Activated CD4-positive, alpha-beta memory T cell treated with anti-CD3 and anti-CD28 coated beads for 36 hours (primary cell): ENCODE measurements around the gene IKBKE. TPM values are rescaled to one million over a fixed set of nuclear protein-coding genes. Genes with fewer than 3 reads are reported as not detected.

ENCODE experiments used
- CTCF ChIA-PET: fragments of 350-600 bp; sonication (Branson Sonifier 250); formaldehyde crosslinking; loops from one replicate; lab custom pipeline; 2021; ENCODE audit warnings: antibody characterized with exemption, inconsistent platforms; lab: Charles Lee
- POLR2A ChIA-PET: fragments of 350-600 bp; sonication (Branson Sonifier 250); formaldehyde crosslinking; loops from one replicate; lab custom pipeline; 2021; ENCODE audit warnings: antibody characterized with exemption; lab: Charles Lee
- DNase-seq: peaks from one replicate; pipeline ENCODE4 v3.0.0-alpha.2; 2020
- H3K27ac Mint-ChIP-seq: one replicate; pipeline ENCODE4 v1.8.0; 2021; ENCODE audit warnings: mixed read lengths
- H3K27me3 Mint-ChIP-seq: one replicate; pipeline ENCODE4 v1.8.0; 2021; ENCODE audit warnings: mixed read lengths
- H3K36me3 Mint-ChIP-seq: one replicate; pipeline ENCODE4 v1.8.0; 2021; ENCODE audit warnings: mixed read lengths
- H3K4me1 Mint-ChIP-seq: one replicate; pipeline ENCODE4 v1.8.0; 2021; ENCODE audit warnings: low read depth, mixed read lengths
- H3K4me3 Mint-ChIP-seq: one replicate; pipeline ENCODE4 v1.8.0; 2021; ENCODE audit warnings: mild to moderate bottlenecking, mixed read lengths
- H3K9me3 Mint-ChIP-seq: one replicate; pipeline ENCODE4 v1.8.0; 2021; ENCODE audit warnings: mixed read lengths
- intact Hi-C: fragments of 100-400 bp; cut with micrococcal nuclease; formaldehyde crosslinking; loops from one replicate; pipeline ENCODE4 v1.15.1; 2023
- total RNA-seq, 2 experiments: library from RNA; stranded (reverse); gene quantifications; one replicate each; pipeline ENCODE4 v1.2.3, GENCODE V29; 2021

Gene IKBKE
- total RNA-seq, 2 experiments from 2014 or later: 18.4 to 19.4 TPM

GRCh38 chr1:206456577-206457370 is 13.5 kb upstream of the IKBKE start:
- no peaks in the 10 kb centered on the region for H3K27me3 Mint-ChIP-seq
- peaks cover 2% of the 10 kb centered on the region for H3K36me3 Mint-ChIP-seq
- peaks cover 10% of the 10 kb centered on the region for H3K4me1 Mint-ChIP-seq
- POLR2A ChIA-PET: interaction anchor here (1.4 kb wide), 1 partner anchor 13 kb away, joined by 4 read pairs; the partner anchor contains the start of gene IKBKE
- intact Hi-C loops: no loop called here
- no peak overlapping the region for H3K27ac Mint-ChIP-seq
- H3K4me3 Mint-ChIP-seq: no peak overlapping the region
- no peaks in the 10 kb centered on the region for H3K9me3 Mint-ChIP-seq
- DNase-seq: no peak
- CTCF ChIA-PET: interaction anchor here (0.6 to 6.8 kb wide), 4 partner anchors 10 to 207 kb away, joined by 4 to 70 read pairs (median 5); partner anchors contain the start of gene IKBKE

GRCh38 chr1:206457408-206458120 is 12.7 kb upstream of the IKBKE start:
- Mint-ChIP-seq H3K4me1 (peaks cover 12% of the 10 kb centered on the region), H3K4me3 (no peak overlapping the region), H3K27me3 (no peaks in the 10 kb centered on the region), H3K27ac (no peak overlapping the region), H3K9me3 (no peaks in the 10 kb centered on the region), H3K36me3 (peaks cover 2% of the 10 kb centered on the region)
- CTCF ChIA-PET: interaction anchor here (0.6 to 6.8 kb wide), 5 partner anchors 9 to 206 kb away, joined by 4 to 70 read pairs (median 6); partner anchors contain the start of gene IKBKE
- intact Hi-C loops: no loop called here
- DNase-seq: peak; percentile 61
- POLR2A ChIA-PET: interaction anchor here (1.4 kb wide), 1 partner anchor 12 kb away, joined by 4 read pairs; the partner anchor contains the start of gene IKBKE

GRCh38 chr1:206459703-206460102 is 10.6 kb upstream of the IKBKE start:
- Mint-ChIP-seq H3K36me3 (peaks cover under 1% of the 10 kb centered on the region), H3K9me3 (no peaks in the 10 kb centered on the region), H3K27ac (no peak overlapping the region), H3K4me3 (no peak overlapping the region), H3K4me1 (peaks cover 34% of the 10 kb centered on the region), H3K27me3 (no peaks in the 10 kb centered on the region)
- no peak for DNase-seq
- intact Hi-C loops: no loop called here
- CTCF ChIA-PET: interaction anchor here (1.2 to 6.8 kb wide), 4 partner anchors 12 to 30 kb away, joined by 5 to 70 read pairs (median 10); partner anchors contain the start of gene IKBKE
- POLR2A ChIA-PET: no interaction called here

- H3K4me1 Mint-ChIP-seq: peaks cover 46% of the 10 kb centered on the region
- no peaks in the 10 kb centered on the region for H3K9me3 Mint-ChIP-seq
- H3K4me3 Mint-ChIP-seq: no peak overlapping the region
- H3K36me3 Mint-ChIP-seq: no peaks in the 10 kb centered on the region
- intact Hi-C loops: no loop called here
- H3K27me3 Mint-ChIP-seq: no peaks in the 10 kb centered on the region
- CTCF ChIA-PET: interaction anchor here (1.4 to 6.8 kb wide), 8 partner anchors 11 to 203 kb away, joined by 4 to 77 read pairs (median 12); partner anchors contain the start of genes EIF2D and IKBKE
- no peak overlapping the region for H3K27ac Mint-ChIP-seq
- DNase-seq: no peak
- POLR2A ChIA-PET: interaction anchor here (1.0 to 1.4 kb wide), 2 partner anchors 10 to 46 kb away, joined by 3 to 6 read pairs; partner anchors contain the start of genes IKBKE and RASSF5
Measured at GRCh38 chr1:206460836-206461426, 9.3 kb upstream of the IKBKE start.

- DNase-seq: peak; percentile 81
- no peaks in the 10 kb centered on the region for H3K9me3 Mint-ChIP-seq
- no peaks in the 10 kb centered on the region for H3K36me3 Mint-ChIP-seq
- H3K27ac Mint-ChIP-seq: no peak overlapping the region
- H3K4me3 Mint-ChIP-seq: no peak overlapping the region
- H3K27me3 Mint-ChIP-seq: no peaks in the 10 kb centered on the region
- intact Hi-C loops: loop anchor here (1.0 to 2.0 kb wide), 3 partner anchors 9 to 121 kb away; no protein-coding TSS in a partner anchor
- ChIA-PET POLR2A (interaction anchor here (1.0 to 1.4 kb wide), 2 partner anchors 9 to 45 kb away, joined by 3 to 6 read pairs; partner anchors contain the start of genes IKBKE and RASSF5), CTCF (interaction anchor here (0.7 to 6.8 kb wide), 23 partner anchors 10 to 244 kb away, joined by 3 to 77 read pairs (median 4); partner anchors contain the start of genes EIF2D, IKBKE and RASSF5)
- peaks cover 52% of the 10 kb centered on the region for H3K4me1 Mint-ChIP-seq
Measured at GRCh38 chr1:206461602-206462455, 8.4 kb upstream of the IKBKE start.

GRCh38 chr1:206463137-206463536 is 7.1 kb upstream of the IKBKE start:
- CTCF ChIA-PET: interaction anchor here (0.5 to 6.8 kb wide), 7 partner anchors 9 to 491 kb away, joined by 3 to 77 read pairs (median 10); partner anchors contain the start of gene IKBKE
- no peak overlapping the region for H3K4me3 Mint-ChIP-seq
- H3K9me3 Mint-ChIP-seq: no peaks in the 10 kb centered on the region
- no peaks in the 10 kb centered on the region for H3K36me3 Mint-ChIP-seq
- DNase-seq: peak; percentile 56
- H3K27ac Mint-ChIP-seq: peak overlapping the region; percentile 73
- intact Hi-C loops: loop anchor here (2.0 kb wide), 2 partner anchors 16 to 120 kb away; no protein-coding TSS in a partner anchor
- no peaks in the 10 kb centered on the region for H3K27me3 Mint-ChIP-seq
- H3K4me1 Mint-ChIP-seq: peaks cover 57% of the 10 kb centered on the region
- POLR2A ChIA-PET: no interaction called here

- no peak overlapping the region for H3K27ac Mint-ChIP-seq
- H3K4me1 Mint-ChIP-seq: peaks cover 64% of the 10 kb centered on the region
- no peaks in the 10 kb centered on the region for H3K9me3 Mint-ChIP-seq
- H3K36me3 Mint-ChIP-seq: no peaks in the 10 kb centered on the region
- no peak for DNase-seq
- ChIA-PET POLR2A (interaction anchor here (1.5 kb wide), 1 partner anchor 111 kb away, joined by 3 read pairs; no protein-coding TSS in a partner anchor), CTCF (interaction anchor here (0.9 to 3.6 kb wide), 4 partner anchors 15 to 241 kb away, joined by 3 to 77 read pairs (median 8); no protein-coding TSS in a partner anchor)
- H3K27me3 Mint-ChIP-seq: no peaks in the 10 kb centered on the region
- intact Hi-C loops: loop anchor here (2.0 kb wide), 2 partner anchors 15 to 119 kb away; no protein-coding TSS in a partner anchor
- H3K4me3 Mint-ChIP-seq: no peak overlapping the region
Measured at GRCh38 chr1:206463911-206464310, 6.4 kb upstream of the IKBKE start.

- DNase-seq: peak; percentile 43
- Mint-ChIP-seq H3K27ac (peak overlapping the region; percentile 60), H3K4me3 (no peak overlapping the region), H3K36me3 (no peaks in the 10 kb centered on the region), H3K4me1 (peaks cover 70% of the 10 kb centered on the region), H3K9me3 (no peaks in the 10 kb centered on the region), H3K27me3 (no peaks in the 10 kb centered on the region)
- POLR2A ChIA-PET: interaction anchor here (0.8 to 1.5 kb wide), 2 partner anchors 111 to 119 kb away, joined by 3 read pairs; no protein-coding TSS in a partner anchor
- intact Hi-C loops: no loop called here
- CTCF ChIA-PET: interaction anchor here (0.6 to 3.7 kb wide), 7 partner anchors 14 to 200 kb away, joined by 3 to 44 read pairs (median 3); no protein-coding TSS in a partner anchor
Measured at GRCh38 chr1:206464456-206464964, 5.8 kb upstream of the IKBKE start.

GRCh38 chr1:206465951-206466350 is 4.3 kb upstream of the IKBKE start:
- CTCF ChIA-PET: interaction anchor here (0.9 to 3.7 kb wide), 4 partner anchors 9 to 198 kb away, joined by 4 to 44 read pairs (median 4); no protein-coding TSS in a partner anchor
- no peak for DNase-seq
- H3K27me3 Mint-ChIP-seq: no peaks in the 10 kb centered on the region
- H3K27ac Mint-ChIP-seq: peak overlapping the region; percentile 42
- peaks cover 78% of the 10 kb centered on the region for H3K4me1 Mint-ChIP-seq
- intact Hi-C loops: no loop called here
- no peaks in the 10 kb centered on the region for H3K9me3 Mint-ChIP-seq
- POLR2A ChIA-PET: interaction anchor here (1.1 kb wide), 1 partner anchor 94 kb away, joined by 3 read pairs; no protein-coding TSS in a partner anchor
- no peaks in the 10 kb centered on the region for H3K36me3 Mint-ChIP-seq
- no peak overlapping the region for H3K4me3 Mint-ChIP-seq
